Measurements from ENCODE around the gene PIAS1.
"Not testable (repeated sequence)": the region's sequence is repeated elsewhere in the genome, so short reads cannot be mapped to it uniquely, and the experiment has no call there.

PIAS1 gene

DNA sequence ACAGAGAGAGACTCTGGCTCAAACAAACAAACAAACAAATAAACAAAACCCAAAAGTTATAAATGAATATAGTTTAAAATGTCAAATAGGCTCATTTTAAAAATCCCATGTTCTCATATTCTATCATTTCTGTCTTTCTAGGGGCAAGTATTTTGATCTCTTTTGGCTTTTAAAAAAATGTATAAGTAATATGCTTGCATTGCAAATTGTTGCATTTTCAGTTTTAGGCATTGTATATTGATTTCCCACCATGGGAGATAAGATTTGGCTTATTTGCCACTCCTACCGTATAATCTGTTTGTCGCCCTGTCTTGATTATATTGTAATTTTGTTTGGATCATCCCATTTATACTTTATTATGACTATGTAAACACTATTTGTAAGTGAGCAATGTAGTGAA lies 70.6 kb downstream of the PIAS1 start:
- no peak for DNase-seq (ENCODE audit: low spot score)

DNA sequence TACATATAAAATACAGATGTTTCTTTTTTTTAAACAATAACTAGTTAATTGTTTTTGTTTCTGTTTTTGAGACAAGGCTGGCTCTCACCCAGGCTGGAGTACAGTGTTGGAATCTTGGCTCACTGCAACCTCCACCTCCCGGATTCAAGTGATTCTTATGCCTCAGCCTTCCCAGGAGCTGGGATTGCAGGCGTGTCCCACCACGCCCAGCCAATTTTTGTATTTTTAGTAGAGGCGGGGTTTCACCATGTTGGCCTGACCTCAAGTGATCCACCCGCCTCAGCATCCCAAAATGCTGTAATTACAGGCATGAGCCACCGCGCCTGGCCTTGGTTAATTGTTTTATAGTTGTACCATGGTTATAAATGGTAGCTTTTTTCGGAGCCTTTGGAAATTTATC lies 72.3 kb downstream of the PIAS1 start:
- DNase-seq (ENCODE audit: low spot score): no peak

GRCh38 chr15:68129072-68129471 lies 75.0 kb downstream of the PIAS1 start:
- no peak for DNase-seq (ENCODE audit: low spot score)

- no peak for DNase-seq (ENCODE audit: low spot score)
Measured at GRCh38 chr15:68130851-68131250, 76.7 kb downstream of the PIAS1 start.

- no peak for DNase-seq (ENCODE audit: low spot score)
Measured at GRCh38 chr15:68137096-68137495, 83.0 kb downstream of the PIAS1 start.

GRCh38 chr15:68143129-68143528 lies 89.0 kb downstream of the PIAS1 start:
- DNase-seq (ENCODE audit: low spot score): no peak

GRCh38 chr15:68143785-68144184 lies 89.7 kb downstream of the PIAS1 start:
- DNase-seq (ENCODE audit: low spot score): no peak

DNA sequence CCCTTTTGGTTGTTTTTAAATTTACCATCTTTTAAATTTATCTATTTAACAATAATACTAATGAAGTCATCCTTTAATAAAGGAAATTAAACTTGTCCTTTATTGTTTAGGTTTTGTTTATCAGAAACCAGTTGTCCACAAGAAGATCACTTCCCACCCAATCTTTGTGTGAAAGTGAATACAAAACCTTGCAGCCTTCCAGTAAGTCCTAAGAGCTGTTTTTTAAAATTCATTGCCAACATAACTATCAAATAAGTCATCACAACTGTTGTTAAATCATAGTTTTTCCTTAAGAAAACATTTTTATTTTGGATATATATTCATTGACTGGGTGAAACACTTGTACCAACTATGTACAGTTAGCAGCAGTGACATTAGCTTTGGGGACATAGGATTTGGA lies 91.6 kb downstream of the PIAS1 start:
- no peak for DNase-seq (ENCODE audit: low spot score)

DNA sequence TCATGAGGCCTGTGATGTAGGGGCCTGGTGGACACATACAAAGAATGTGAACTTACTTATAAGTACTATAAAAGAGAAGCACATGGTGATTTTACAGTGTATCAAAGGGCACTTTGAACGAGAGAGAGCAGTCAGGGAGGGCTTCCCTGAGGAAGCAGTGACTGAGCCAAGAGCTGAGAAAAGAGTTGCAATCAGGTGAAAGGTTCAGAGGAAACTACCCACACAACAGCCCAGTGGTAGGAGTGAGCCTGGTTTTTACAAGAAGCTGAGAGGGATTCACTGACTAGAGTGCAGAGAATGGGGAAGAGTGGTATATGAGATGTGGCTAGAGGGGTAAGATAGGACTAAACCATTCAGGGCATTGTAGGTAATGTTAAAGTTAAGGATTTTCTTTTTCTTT lies 93.9 kb downstream of the PIAS1 start:
- no peak for DNase-seq (ENCODE audit: low spot score)

DNA sequence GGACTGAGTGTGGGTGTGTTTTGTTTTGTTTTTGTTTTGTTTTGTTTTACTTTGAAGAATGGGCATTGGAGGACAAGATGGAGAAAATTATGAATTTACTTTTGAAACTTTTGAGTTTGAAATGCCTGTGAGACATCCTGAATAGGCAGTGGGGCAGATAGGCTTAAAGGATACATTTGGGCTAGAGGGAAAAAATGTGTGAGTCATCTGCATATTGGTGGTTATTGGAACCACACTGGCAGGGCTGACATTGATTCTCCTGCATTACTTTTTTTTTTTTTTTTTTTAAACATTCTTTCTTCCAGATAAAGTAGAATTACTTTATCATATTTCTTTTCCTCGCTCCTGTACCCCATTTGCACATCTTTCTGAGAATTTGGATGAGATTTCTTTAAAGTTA lies 94.9 kb downstream of the PIAS1 start:
- no peak for DNase-seq (ENCODE audit: low spot score)

- DNase-seq (ENCODE audit: low spot score): no peak
Measured at GRCh38 chr15:68150187-68150586, 96.1 kb downstream of the PIAS1 start.

GRCh38 chr15:68151277-68151676 lies 97.2 kb downstream of the PIAS1 start:
- DNase-seq (ENCODE audit: low spot score): no peak

GRCh38 chr15:68152342-68152741 lies 98.2 kb downstream of the PIAS1 start:
- DNase-seq (ENCODE audit: low spot score): no peak

DNA sequence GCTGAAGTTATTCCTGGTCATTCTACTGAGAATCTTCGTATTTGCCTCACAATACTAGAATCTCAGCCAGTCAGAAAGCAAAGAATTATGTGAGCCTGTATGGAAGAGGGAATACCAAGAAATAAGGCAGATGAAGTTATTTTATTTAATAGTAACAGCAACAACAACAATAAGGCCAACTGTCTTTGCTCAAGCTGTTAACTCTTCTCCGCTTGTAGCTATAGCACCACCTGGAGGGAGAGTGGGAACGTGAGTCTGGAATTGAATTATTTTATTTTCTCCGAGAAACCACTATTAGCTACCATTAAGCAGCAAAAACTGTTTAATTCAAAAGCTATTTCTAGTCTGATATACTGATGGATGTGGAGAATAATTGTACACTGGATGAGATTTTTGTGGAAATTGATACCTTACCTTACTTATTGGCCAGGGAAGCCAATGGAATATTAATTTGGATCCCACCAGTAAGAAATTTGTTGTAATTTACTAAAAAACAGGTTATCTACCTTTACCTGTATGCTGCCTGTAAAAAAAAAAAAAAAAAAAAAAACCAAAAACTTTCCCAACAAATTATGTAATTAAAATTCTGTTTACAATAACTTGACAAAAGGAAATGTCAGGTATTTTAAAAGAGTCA lies 100.9 kb downstream of the PIAS1 start:
- DNase-seq (ENCODE audit: low spot score): no peak

GRCh38 chr15:68157074-68157473 lies 103.0 kb downstream of the PIAS1 start:
- no peak for DNase-seq (ENCODE audit: low spot score)

- DNase-seq (ENCODE audit: low spot score): no peak
Measured at GRCh38 chr15:68158046-68158628, 104.0 kb downstream of the PIAS1 start.

- no peak for DNase-seq (ENCODE audit: low spot score)
Measured at GRCh38 chr15:68163191-68163590, 109.1 kb downstream of the PIAS1 start.

GRCh38 chr15:68166847-68167246 lies 112.7 kb downstream of the PIAS1 start:
- DNase-seq (ENCODE audit: low spot score): no peak

- not testable (repeated sequence) for DNase-seq (ENCODE audit: low spot score)
Measured at GRCh38 chr15:68172037-68172436, 117.9 kb downstream of the PIAS1 start.

DNA sequence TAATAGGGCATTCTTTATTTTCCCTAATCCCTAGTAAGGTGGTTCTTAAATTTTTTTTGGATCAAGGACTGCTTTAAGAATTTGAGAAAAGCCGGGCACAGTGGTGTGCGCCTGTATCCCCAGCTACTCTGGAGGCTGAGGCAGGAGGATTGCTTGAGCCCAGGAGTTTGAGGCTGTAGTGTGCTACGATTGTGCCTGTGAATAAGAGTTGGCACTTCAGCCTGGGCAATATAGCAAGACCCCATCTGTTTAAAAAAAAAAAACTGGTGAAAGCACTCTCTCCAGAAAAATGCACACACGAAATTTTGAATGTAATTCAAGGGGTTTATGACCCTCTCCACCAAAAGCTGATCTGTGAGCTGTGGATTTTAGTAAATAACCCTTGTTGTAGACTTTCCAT lies 119.0 kb downstream of the PIAS1 start:
- DNase-seq (ENCODE audit: low spot score): no peak

GRCh38 chr15:68175526-68175925 lies 121.4 kb downstream of the PIAS1 start:
- no peak for DNase-seq (ENCODE audit: low spot score)

- DNase-seq (ENCODE audit: low spot score): no peak
Measured at GRCh38 chr15:68176601-68177000, 122.5 kb downstream of the PIAS1 start.

DNA sequence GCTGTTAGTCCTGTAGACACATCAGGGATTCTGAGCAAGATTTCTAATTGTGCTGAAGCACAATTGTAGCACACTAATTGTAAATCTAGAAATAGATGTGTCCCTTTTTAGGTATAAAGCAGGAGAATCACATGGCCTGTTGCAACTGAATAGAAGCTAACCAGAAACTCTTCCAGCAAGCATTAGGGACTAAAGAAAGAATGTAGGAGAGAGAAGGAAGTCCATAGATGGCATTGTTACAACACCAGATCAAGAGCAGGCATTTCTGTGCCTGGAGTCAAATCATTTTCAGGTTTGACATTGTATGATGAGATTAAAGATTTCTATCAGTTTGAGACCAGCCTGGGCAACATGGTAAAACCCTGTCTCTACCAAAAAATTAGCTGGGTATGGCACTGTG lies 123.6 kb downstream of the PIAS1 start:
- DNase-seq (ENCODE audit: low spot score): no peak

DNA sequence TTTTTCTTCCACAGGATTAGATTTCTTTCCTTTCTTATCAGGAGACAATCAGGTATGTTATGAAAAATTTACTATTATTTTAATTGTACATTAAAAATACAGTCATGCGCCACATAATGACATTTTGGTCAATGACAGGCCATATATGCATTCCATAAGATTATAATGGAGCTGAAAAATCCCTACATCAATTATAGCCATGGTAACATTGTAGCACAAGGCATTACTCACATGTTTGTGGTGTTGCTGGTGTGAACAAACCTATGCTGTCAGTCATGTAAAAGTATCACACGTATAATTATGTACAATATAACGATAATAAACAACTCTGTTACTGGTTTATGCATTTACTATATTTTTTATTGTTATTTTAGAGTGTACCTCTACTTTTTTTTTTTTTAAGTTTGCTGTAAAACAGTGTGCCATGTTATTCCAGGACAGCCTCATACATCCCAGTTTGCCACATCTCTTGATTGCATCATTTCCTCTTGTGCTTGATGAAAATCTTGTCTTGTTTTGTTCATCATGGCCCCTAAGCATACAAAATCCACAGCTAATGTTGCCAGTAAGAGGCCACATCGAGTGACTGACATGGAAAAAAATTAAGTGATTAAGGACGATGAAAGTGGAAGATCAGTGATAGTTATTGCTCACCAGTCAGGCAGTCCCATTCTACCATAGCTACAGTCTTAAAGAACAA lies 129.7 kb downstream of the PIAS1 start:
- no peak for DNase-seq (ENCODE audit: low spot score)
